Measurements from ENCODE around the gene CKMT1A.
"Not testable (repeated sequence)": the region's sequence is repeated elsewhere in the genome, so short reads cannot be mapped to it uniquely, and the experiment has no call there.

The CKMT1A gene

GRCh38 chr15:43702701-43703424 is 9.2 kb downstream of the CKMT1A start:
- no peak for TF ChIP-seq CTCF (IDR thresholded peaks at IDR 0.05; ENCODE audit: low read depth, low read length, missing control alignments)
- in situ Hi-C loops (cut with HindIII; ENCODE audit: low sequenced_read_pairs), result no loop called here
- H3K4me3 ChIP-seq (ENCODE audit: low read depth, low read length), result no peak overlapping the region
- no peak for DNase-seq (ENCODE audit: low read depth)

- in situ Hi-C loops (cut with HindIII; ENCODE audit: low sequenced_read_pairs); DNase-seq (ENCODE audit: low read depth); H3K4me3 ChIP-seq (ENCODE audit: low read depth, low read length): not testable (repeated sequence)
Observed at GRCh38 chr15:43710431-43711131, 16.9 kb downstream of the CKMT1A start.

GRCh38 chr15:43723151-43723550 is 29.5 kb downstream of the CKMT1A start:
- TF ChIP-seq CTCF (IDR thresholded peaks at IDR 0.05; ENCODE audit: low read depth, low read length, missing control alignments), result no peak
- in situ Hi-C loops (cut with HindIII; ENCODE audit: low sequenced_read_pairs), result no loop called here
- H3K4me3 ChIP-seq (ENCODE audit: low read depth, low read length), result no peak overlapping the region
- no peak for DNase-seq (ENCODE audit: low read depth)

GRCh38 chr15:43726306-43726705 is 32.6 kb downstream of the CKMT1A start:
- DNase-seq (ENCODE audit: low read depth); in situ Hi-C loops (cut with HindIII; ENCODE audit: low sequenced_read_pairs); H3K4me3 ChIP-seq (ENCODE audit: low read depth, low read length): not testable (repeated sequence)

- in situ Hi-C loops (cut with HindIII; ENCODE audit: low sequenced_read_pairs); H3K4me3 ChIP-seq (ENCODE audit: low read depth, low read length); DNase-seq (ENCODE audit: low read depth): not testable (repeated sequence)
Observed at GRCh38 chr15:43728053-43728725, 34.5 kb downstream of the CKMT1A start.

- TF ChIP-seq CTCF (IDR thresholded peaks at IDR 0.05; ENCODE audit: low read depth, low read length, missing control alignments), result no peak
- DNase-seq (ENCODE audit: low read depth), result no peak
- H3K4me3 ChIP-seq (ENCODE audit: low read depth, low read length), result no peak overlapping the region
- in situ Hi-C loops (cut with HindIII; ENCODE audit: low sequenced_read_pairs), result no loop called here
Observed at GRCh38 chr15:43735416-43735815, 41.8 kb downstream of the CKMT1A start.

- H3K4me3 ChIP-seq (ENCODE audit: low read depth, low read length), result peak within 1 kb of the TSS; percentile 75
- in situ Hi-C loops (cut with HindIII; ENCODE audit: low sequenced_read_pairs), result not testable (repeated sequence)
- peak; percentile 14 for TF ChIP-seq CTCF (IDR thresholded peaks at IDR 0.05; ENCODE audit: low read depth, low read length, missing control alignments)
- peak; percentile 78 for DNase-seq (ENCODE audit: low read depth)
Observed at GRCh38 chr15:43746245-43746902, 52.7 kb downstream of the CKMT1A start, which contains the start of gene PDIA3. TSS of gene PDIA3 (plus strand) at chr15:43746438. CDS start at chr15:43746540, 102 bp downstream.

GRCh38 chr15:43746903-43747309 is 53.2 kb downstream of the CKMT1A start:
- H3K4me3 ChIP-seq (ENCODE audit: low read depth, low read length), result peak overlapping the region; percentile 75
- DNase-seq (ENCODE audit: low read depth); in situ Hi-C loops (cut with HindIII; ENCODE audit: low sequenced_read_pairs): not testable (repeated sequence)

Measured in astrocyte of the cerebellum (primary cell).